Measurements from ENCODE around the gene ZFYVE21.

ZFYVE21 gene

DNA sequence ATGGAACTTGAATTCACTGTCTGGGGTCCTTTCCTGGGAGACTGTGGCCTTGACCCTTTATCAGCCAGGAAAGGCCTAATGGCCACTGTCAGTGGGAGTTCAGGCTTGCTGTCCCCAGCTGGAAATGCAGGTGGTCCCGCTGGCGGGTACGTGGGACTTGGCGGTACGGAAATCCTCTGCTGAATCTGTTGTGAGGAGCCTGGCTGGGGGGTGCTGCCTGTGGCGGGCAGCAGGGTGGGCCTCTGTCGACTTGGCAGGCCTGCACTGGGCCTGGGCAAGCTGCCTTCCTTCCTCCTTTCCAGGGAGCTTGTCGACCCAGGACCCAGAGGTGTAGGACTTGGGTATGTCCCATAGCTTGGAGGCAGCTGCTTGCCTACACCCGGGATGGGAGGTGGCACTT lies 26.3 kb downstream of the ZFYVE21 start:
- Histone ChIP-seq H3K9me3 (ENCODE audit: control extremely low read depth in 1 of 5, control insufficient read depth in 4 of 5, insufficient read depth in 2 of 5, low read depth in 1 of 5, low read length in 4 of 5) (no peaks in the 10 kb centered on the region), H3K36me3 (ENCODE audit: control insufficient read depth in 4 of 4, insufficient read depth in 4 of 4, low read length in 3 of 4) (peaks cover 0 to 8% (median 0%) of the 10 kb centered on the region in 4 experiments), H3K27ac (ENCODE audit: insufficient read depth in 1 of 2, low read depth in 1 of 2, low read length in 2 of 2, poor library complexity in 1 of 2, severe bottlenecking in 2 of 2) (no peak overlapping the region), H3K4me3 (ENCODE audit: control insufficient read depth in 1 of 7, extremely low read depth in 1 of 7, insufficient read depth in 4 of 7, low read depth in 2 of 7, low read length in 6 of 7) (no peak overlapping the region), H3K27me3 (replicated peaks in 2 of 5; ENCODE audit: control insufficient read depth in 4 of 5, insufficient read depth in 5 of 5, low read length in 4 of 5) (no peaks in the 10 kb centered on the region), H3K4me1 (ENCODE audit: control extremely low read depth in 1 of 4, control insufficient read depth in 4 of 4, insufficient read depth in 4 of 4, low read length in 3 of 4) (peaks cover 0 to 5% (median 1%) of the 10 kb centered on the region in 4 experiments)
- no peak for DNase-seq
- 91% methylated on average over 7 of the region's 9 CpGs for WGBS (ENCODE audit: insufficient coverage)
- CTCF ChIA-PET, result interaction anchor here (0.6 to 1.8 kb wide), 2 partner anchors 8 to 266 kb away, joined by 3 to 9 read pairs; no protein-coding TSS in a partner anchor
- POLR2A ChIA-PET, result no interaction called here

DNA sequence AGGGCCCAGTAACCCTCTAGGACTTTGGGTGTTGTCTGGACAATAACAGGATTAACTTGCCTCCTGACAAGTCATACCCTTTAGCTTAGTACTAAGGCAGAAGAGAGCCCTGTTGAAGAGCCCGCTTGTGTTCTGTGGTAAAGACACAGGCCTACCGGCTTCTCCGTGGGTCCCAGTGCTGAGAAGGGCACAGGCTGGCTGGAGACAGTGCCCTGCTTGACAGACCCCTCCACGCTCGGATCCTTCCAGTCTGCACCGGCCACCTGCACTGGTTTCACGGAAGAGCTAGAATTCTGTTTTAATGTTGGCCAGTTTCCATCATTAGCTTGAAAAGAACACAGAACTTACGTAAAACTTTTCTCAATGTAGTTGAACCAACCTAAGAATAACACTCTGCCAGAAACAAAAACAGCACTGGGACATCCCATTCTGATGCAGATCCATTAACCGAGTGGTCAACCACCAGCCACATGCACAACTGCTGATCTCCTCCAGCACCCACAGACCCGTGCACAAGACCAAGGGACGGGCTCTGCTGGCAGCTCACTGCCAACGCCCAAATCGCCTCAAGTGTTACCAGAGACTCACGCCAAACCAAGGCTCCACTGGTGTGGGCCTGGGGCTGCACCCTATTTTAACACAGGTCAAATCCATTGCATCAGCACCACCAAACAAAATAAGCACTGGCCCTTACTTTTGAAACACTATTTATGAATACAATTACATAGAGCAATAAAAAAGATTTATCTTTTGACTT lies 27.1 kb downstream of the ZFYVE21 start:
- Histone ChIP-seq H3K9me3 (ENCODE audit: control extremely low read depth in 1 of 5, control insufficient read depth in 4 of 5, insufficient read depth in 2 of 5, low read depth in 1 of 5, low read length in 4 of 5) (no peaks in the 10 kb centered on the region), H3K4me3 (ENCODE audit: control insufficient read depth in 1 of 7, extremely low read depth in 1 of 7, insufficient read depth in 4 of 7, low read depth in 2 of 7, low read length in 6 of 7) (no peak overlapping the region), H3K4me1 (ENCODE audit: control extremely low read depth in 1 of 4, control insufficient read depth in 4 of 4, insufficient read depth in 4 of 4, low read length in 3 of 4) (peaks cover 0 to 5% (median 1%) of the 10 kb centered on the region in 4 experiments), H3K27me3 (replicated peaks in 2 of 5; ENCODE audit: control insufficient read depth in 4 of 5, insufficient read depth in 5 of 5, low read length in 4 of 5) (no peaks in the 10 kb centered on the region), H3K27ac (ENCODE audit: insufficient read depth in 1 of 2, low read depth in 1 of 2, low read length in 2 of 2, poor library complexity in 1 of 2, severe bottlenecking in 2 of 2) (no peak overlapping the region), H3K36me3 (ENCODE audit: control insufficient read depth in 4 of 4, insufficient read depth in 4 of 4, low read length in 3 of 4) (peaks cover 0 to 8% (median 0%) of the 10 kb centered on the region in 4 experiments)
- POLR2A ChIA-PET, result no interaction called here
- no peak for DNase-seq
- CTCF ChIA-PET, result interaction anchor here (1.8 kb wide), 1 partner anchor 9 kb away, joined by 9 read pairs; no protein-coding TSS in a partner anchor
- 94% methylated on average over 14 of the region's 14 CpGs for WGBS (ENCODE audit: insufficient coverage)

DNA sequence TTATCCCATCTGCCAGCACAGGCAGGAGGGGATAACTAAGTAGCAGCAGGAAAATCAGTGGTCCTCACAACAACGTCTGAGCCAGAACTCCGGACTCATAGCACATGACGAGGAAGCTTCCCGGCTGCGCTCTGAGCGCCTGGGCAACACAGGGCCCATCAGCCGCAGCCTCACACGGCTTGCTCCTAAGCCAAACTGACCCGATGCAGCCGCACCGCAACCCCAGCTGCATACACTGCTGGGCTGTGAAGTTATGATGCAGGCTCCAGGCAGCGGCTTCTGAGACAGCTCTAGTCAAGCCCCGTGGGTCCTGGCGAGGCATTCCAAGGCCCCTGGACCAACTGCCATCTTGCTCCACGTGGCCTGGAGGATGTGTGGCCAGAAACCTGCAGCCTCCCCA lies 28.1 kb downstream of the ZFYVE21 start:
- no peak overlapping the region for H3K27ac ChIP-seq (ENCODE audit: insufficient read depth in 1 of 2, low read depth in 1 of 2, low read length in 2 of 2, poor library complexity in 1 of 2, severe bottlenecking in 2 of 2)
- DNase-seq, result no peak
- WGBS (ENCODE audit: insufficient coverage), result over 99% methylated on average over 15 of the region's 15 CpGs
- H3K27me3 ChIP-seq (replicated peaks in 2 of 5; ENCODE audit: control insufficient read depth in 4 of 5, insufficient read depth in 5 of 5, low read length in 4 of 5), result no peaks in the 10 kb centered on the region
- ChIA-PET POLR2A (no interaction called here), CTCF (no interaction called here)
- H3K4me3 ChIP-seq (ENCODE audit: control insufficient read depth in 1 of 7, extremely low read depth in 1 of 7, insufficient read depth in 4 of 7, low read depth in 2 of 7, low read length in 6 of 7), result no peak overlapping the region
- peaks cover 0 to 5% (median 1%) of the 10 kb centered on the region in 4 experiments for H3K4me1 ChIP-seq (ENCODE audit: control extremely low read depth in 1 of 4, control insufficient read depth in 4 of 4, insufficient read depth in 4 of 4, low read length in 3 of 4)
- H3K9me3 ChIP-seq (ENCODE audit: control extremely low read depth in 1 of 5, control insufficient read depth in 4 of 5, insufficient read depth in 2 of 5, low read depth in 1 of 5, low read length in 4 of 5), result no peaks in the 10 kb centered on the region
- H3K36me3 ChIP-seq (ENCODE audit: control insufficient read depth in 4 of 4, insufficient read depth in 4 of 4, low read length in 3 of 4), result peaks cover 0 to 8% (median 0%) of the 10 kb centered on the region in 4 experiments

DNA sequence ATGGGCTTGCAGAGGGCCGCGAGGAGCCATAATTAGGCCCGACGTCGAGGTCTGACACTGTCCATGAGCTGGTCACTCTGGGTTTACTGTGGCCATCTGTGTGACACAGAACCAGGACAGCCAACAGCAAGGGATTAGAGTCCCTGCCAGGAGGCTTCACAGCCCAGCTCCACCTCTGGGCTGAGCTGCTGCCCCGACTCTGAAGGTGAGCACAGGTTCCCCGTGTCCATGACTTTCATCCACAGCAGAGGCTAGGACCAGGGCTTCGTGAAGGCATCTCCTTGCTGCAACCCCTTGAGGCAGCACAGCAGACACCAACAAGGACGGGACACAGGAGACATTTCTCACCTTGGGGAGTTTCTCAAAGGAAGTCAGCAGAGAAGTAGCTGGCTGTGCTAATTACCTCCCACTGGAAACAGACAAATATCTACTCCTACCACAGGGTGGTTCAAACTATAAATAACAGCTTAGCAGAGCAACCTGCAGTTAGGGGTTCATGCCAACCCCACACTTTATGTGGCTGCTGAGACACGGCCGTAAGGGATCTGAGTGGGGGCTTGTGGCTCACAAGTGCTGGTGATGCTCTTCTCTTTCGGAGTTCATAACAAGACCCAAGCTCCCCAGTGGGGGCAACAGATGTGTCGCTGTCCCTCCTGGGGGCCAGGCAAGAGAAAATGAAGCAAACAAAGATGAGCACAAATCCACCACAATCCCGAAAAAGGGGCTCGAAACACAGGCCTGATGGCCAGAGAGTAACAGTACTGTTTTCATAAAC lies 29.2 kb downstream of the ZFYVE21 start:
- H3K27me3 ChIP-seq (replicated peaks in 2 of 5; ENCODE audit: control insufficient read depth in 4 of 5, insufficient read depth in 5 of 5, low read length in 4 of 5), result no peaks in the 10 kb centered on the region
- H3K9me3 ChIP-seq (ENCODE audit: control extremely low read depth in 1 of 5, control insufficient read depth in 4 of 5, insufficient read depth in 2 of 5, low read depth in 1 of 5, low read length in 4 of 5), result no peaks in the 10 kb centered on the region
- DNase-seq, result no peak
- POLR2A ChIA-PET, result no interaction called here
- H3K4me1 ChIP-seq (ENCODE audit: control extremely low read depth in 1 of 4, control insufficient read depth in 4 of 4, insufficient read depth in 4 of 4, low read length in 3 of 4), result peaks cover 0 to 9% (median 1%) of the 10 kb centered on the region in 4 experiments
- peaks cover 0 to 5% (median 0%) of the 10 kb centered on the region in 4 experiments for H3K36me3 ChIP-seq (ENCODE audit: control insufficient read depth in 4 of 4, insufficient read depth in 4 of 4, low read length in 3 of 4)
- WGBS (ENCODE audit: insufficient coverage), result 90% methylated on average over 15 of the region's 15 CpGs
- no peak overlapping the region for H3K27ac ChIP-seq (ENCODE audit: insufficient read depth in 1 of 2, low read depth in 1 of 2, low read length in 2 of 2, poor library complexity in 1 of 2, severe bottlenecking in 2 of 2)
- H3K4me3 ChIP-seq (ENCODE audit: control insufficient read depth in 1 of 7, extremely low read depth in 1 of 7, insufficient read depth in 4 of 7, low read depth in 2 of 7, low read length in 6 of 7), result no peak overlapping the region
- CTCF ChIA-PET, result interaction anchor here (0.6 kb wide), 1 partner anchor 14 kb away, joined by 3 read pairs; no protein-coding TSS in a partner anchor

DNA sequence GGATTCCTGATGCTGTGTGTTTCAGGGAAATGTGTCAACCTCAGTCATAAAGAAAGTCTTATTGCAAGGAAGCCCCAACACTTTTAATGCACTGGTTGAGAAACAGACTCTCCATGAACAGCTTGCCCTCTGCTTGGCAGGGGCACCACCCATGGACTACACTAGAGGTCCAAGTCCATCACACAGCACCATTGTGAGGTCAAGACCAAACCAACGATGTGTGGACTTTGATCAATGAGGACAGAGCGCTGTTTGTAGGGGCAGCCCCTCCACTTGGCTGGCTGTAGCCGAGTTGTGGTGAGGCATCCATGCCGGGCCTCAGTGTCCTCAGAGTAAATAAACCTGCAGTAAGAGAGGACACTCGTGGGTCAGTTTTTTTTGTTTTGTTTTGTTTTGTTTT lies 29.8 kb downstream of the ZFYVE21 start:
- ChIA-PET POLR2A (no interaction called here), CTCF (no interaction called here)
- 98% methylated on average over 4 of the region's 5 CpGs for WGBS (ENCODE audit: insufficient coverage)
- H3K36me3 ChIP-seq (ENCODE audit: control insufficient read depth in 4 of 4, insufficient read depth in 4 of 4, low read length in 3 of 4), result peaks cover 0 to 3% (median 0%) of the 10 kb centered on the region in 4 experiments
- peaks cover 0 to 9% (median 1%) of the 10 kb centered on the region in 4 experiments for H3K4me1 ChIP-seq (ENCODE audit: control extremely low read depth in 1 of 4, control insufficient read depth in 4 of 4, insufficient read depth in 4 of 4, low read length in 3 of 4)
- no peak overlapping the region for H3K4me3 ChIP-seq (ENCODE audit: control insufficient read depth in 1 of 7, extremely low read depth in 1 of 7, insufficient read depth in 4 of 7, low read depth in 2 of 7, low read length in 6 of 7)
- no peak for DNase-seq
- H3K9me3 ChIP-seq (ENCODE audit: control extremely low read depth in 1 of 5, control insufficient read depth in 4 of 5, insufficient read depth in 2 of 5, low read depth in 1 of 5, low read length in 4 of 5), result no peaks in the 10 kb centered on the region
- no peaks in the 10 kb centered on the region for H3K27me3 ChIP-seq (replicated peaks in 2 of 5; ENCODE audit: control insufficient read depth in 4 of 5, insufficient read depth in 5 of 5, low read length in 4 of 5)
- no peak overlapping the region for H3K27ac ChIP-seq (ENCODE audit: insufficient read depth in 1 of 2, low read depth in 1 of 2, low read length in 2 of 2, poor library complexity in 1 of 2, severe bottlenecking in 2 of 2)

DNA sequence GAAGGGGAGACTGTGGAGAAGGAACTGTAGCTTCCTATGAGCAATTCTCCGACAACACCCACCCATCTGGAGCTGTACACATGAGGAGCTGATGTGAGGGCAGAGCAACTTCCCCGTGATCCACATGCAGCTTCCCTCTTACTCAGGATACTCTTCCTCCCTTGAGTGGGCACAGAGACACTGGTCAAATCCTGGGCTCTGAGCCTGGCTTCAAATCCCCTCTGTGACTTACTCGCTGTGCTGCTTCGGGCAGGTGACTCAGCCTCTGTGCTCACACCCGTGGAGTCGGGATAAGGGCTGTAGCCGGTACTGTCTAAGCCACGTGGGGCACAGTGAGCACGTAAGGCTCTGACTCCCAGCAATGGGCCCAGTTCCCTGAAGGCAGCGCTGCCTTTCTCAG lies 31.1 kb downstream of the ZFYVE21 start:
- ChIA-PET CTCF (interaction anchor here (0.7 kb wide), 1 partner anchor 10 kb away, joined by 3 read pairs; no protein-coding TSS in a partner anchor), POLR2A (no interaction called here)
- WGBS (ENCODE audit: insufficient coverage), result 96% methylated on average over 8 of the region's 10 CpGs
- Histone ChIP-seq H3K4me3 (ENCODE audit: control insufficient read depth in 1 of 7, extremely low read depth in 1 of 7, insufficient read depth in 4 of 7, low read depth in 2 of 7, low read length in 6 of 7) (no peak overlapping the region), H3K9me3 (ENCODE audit: control extremely low read depth in 1 of 5, control insufficient read depth in 4 of 5, insufficient read depth in 2 of 5, low read depth in 1 of 5, low read length in 4 of 5) (no peaks in the 10 kb centered on the region), H3K27ac (ENCODE audit: insufficient read depth in 1 of 2, low read depth in 1 of 2, low read length in 2 of 2, poor library complexity in 1 of 2, severe bottlenecking in 2 of 2) (no peak overlapping the region), H3K4me1 (ENCODE audit: control extremely low read depth in 1 of 4, control insufficient read depth in 4 of 4, insufficient read depth in 4 of 4, low read length in 3 of 4) (peaks cover 0 to 4% (median 0%) of the 10 kb centered on the region in 4 experiments), H3K36me3 (ENCODE audit: control insufficient read depth in 4 of 4, insufficient read depth in 4 of 4, low read length in 3 of 4) (no peaks in the 10 kb centered on the region), H3K27me3 (replicated peaks in 2 of 5; ENCODE audit: control insufficient read depth in 4 of 5, insufficient read depth in 5 of 5, low read length in 4 of 5) (no peaks in the 10 kb centered on the region)
- DNase-seq, result no peak

DNA sequence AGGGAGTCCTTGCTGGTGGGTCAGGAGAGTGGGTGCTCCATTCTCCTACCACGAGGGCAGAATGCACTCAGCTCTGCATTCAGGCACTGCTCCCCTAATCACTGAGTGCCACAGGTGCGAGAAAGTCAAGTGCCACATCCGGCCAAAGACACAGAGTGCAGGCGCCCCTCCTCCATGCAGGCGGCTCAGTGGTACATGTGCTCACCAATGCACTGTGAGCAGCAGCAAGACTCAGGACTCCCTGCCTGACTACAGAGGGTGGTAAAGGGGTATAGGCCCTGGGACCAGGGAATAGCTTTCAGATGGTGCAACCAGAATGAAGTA lies 32.9 kb downstream of the ZFYVE21 start:
- Histone ChIP-seq H3K27ac (ENCODE audit: insufficient read depth in 1 of 2, low read depth in 1 of 2, low read length in 2 of 2, poor library complexity in 1 of 2, severe bottlenecking in 2 of 2) (no peak overlapping the region), H3K27me3 (replicated peaks in 2 of 5; ENCODE audit: control insufficient read depth in 4 of 5, insufficient read depth in 5 of 5, low read length in 4 of 5) (no peaks in the 10 kb centered on the region), H3K36me3 (ENCODE audit: control insufficient read depth in 4 of 4, insufficient read depth in 4 of 4, low read length in 3 of 4) (no peaks in the 10 kb centered on the region), H3K4me1 (ENCODE audit: control extremely low read depth in 1 of 4, control insufficient read depth in 4 of 4, insufficient read depth in 4 of 4, low read length in 3 of 4) (peaks cover 0 to 4% (median 0%) of the 10 kb centered on the region in 4 experiments), H3K9me3 (ENCODE audit: control extremely low read depth in 1 of 5, control insufficient read depth in 4 of 5, insufficient read depth in 2 of 5, low read depth in 1 of 5, low read length in 4 of 5) (no peaks in the 10 kb centered on the region), H3K4me3 (ENCODE audit: control insufficient read depth in 1 of 7, extremely low read depth in 1 of 7, insufficient read depth in 4 of 7, low read depth in 2 of 7, low read length in 6 of 7) (no peak overlapping the region)
- WGBS (ENCODE audit: insufficient coverage), result 100% methylated on average over 3 of the region's 5 CpGs
- ChIA-PET POLR2A (no interaction called here), CTCF (no interaction called here)
- no peak for DNase-seq
